HepG2 (cell line): ENCODE measurements around the gene SNRNP27. TPM values are rescaled to one million over a fixed set of nuclear protein-coding genes. Genes with fewer than 3 reads are reported as not detected.

Source experiments
- ATAC-seq: fragments of 200-7000 bp; cut with Tn5 transposase; 3 replicates; pipeline ENCODE4 v1.9.1; 2020; ENCODE audit warnings: mild to moderate bottlenecking, moderate library complexity
- BruUV-seq: library from RNA; stranded (reverse); fragments of 400-500 nt; replicated peaks from 2 replicates; lab custom pipeline; 2021; lab: Mats Ljungman, UMichigan
- CTCF ChIA-PET: fragments of 300-600 bp; formaldehyde crosslinking; extraction: SDS; loops from one replicate; lab custom pipeline; 2021; ENCODE audit warnings: low total read pairs, inconsistent platforms, low intra/inter-chr PET ratio; lab: Yijun Ruan, JAX
- POLR2A ChIA-PET: fragments of 350-600 bp; sonication (Branson Sonifier 250); formaldehyde crosslinking; loops from one replicate; lab custom pipeline; 2020; ENCODE audit warnings: antibody characterized with exemption, inconsistent platforms; lab: Yijun Ruan, JAX
- DNase-seq: peaks from one replicate; pipeline ENCODE4 v3.0.0-alpha.2; 2015; ENCODE audit warnings: low spot score
- FAIRE-seq: peaks from 3 replicates; lab custom pipeline; 2011; peaks lifted over from hg19 to GRCh38; lab: Jason Lieb, UNC
- H2AFZ ChIP-seq: one replicate; pipeline ENCODE4 v1.6.1; 2011; ENCODE audit warnings: low read length, inconsistent platforms
- H3K27ac ChIP-seq: fragments of 300-600 bp; 3 replicates; pipeline ENCODE4 v1.8.0; 2011; ENCODE audit warnings: mixed run types, mild to moderate bottlenecking, mixed read lengths, low read length, inconsistent platforms; ENCODE audit not compliant: insufficient read depth; ENCODE audit errors: extremely low read length
- H3K27me3 ChIP-seq, 2 experiments: fragments of 200-600 bp in 1 of 2; 2 replicates in 1 of 2; 3 replicates in 1 of 2; pipeline versions ENCODE4 v1.6.0 to v1.8.0; 2011; ENCODE audit warnings: low read length in 2 of 2, mild to moderate bottlenecking in 2 of 2, moderate library complexity in 2 of 2, inconsistent platforms in 1 of 2; ENCODE audit not compliant: insufficient read depth in 2 of 2, control insufficient read depth in 1 of 2
- H3K36me3 ChIP-seq, 2 experiments: fragments of 200-600 bp in 1 of 2; replicated peaks in 1 of 2; 2 replicates in 1 of 2; 3 replicates in 1 of 2; pipeline versions ENCODE4 v1.5.1 to v1.8.0; 2011; ENCODE audit warnings: low read length in 2 of 2, inconsistent platforms in 1 of 2; ENCODE audit not compliant: insufficient read depth in 2 of 2, control insufficient read depth in 1 of 2
- H3K4me1 ChIP-seq: 2 replicates; pipeline ENCODE4 v1.5.1; 2012; ENCODE audit warnings: low read length, inconsistent platforms; ENCODE audit not compliant: insufficient read depth
- H3K4me2 ChIP-seq: 2 replicates; pipeline ENCODE4 v1.6.0; 2011; ENCODE audit warnings: low read depth, low read length, inconsistent platforms
- H3K4me3 ChIP-seq, 3 experiments: fragments of 200-600 bp in 1 of 3; sonication (generic), shearing (Covaris generic) in 1 of 3; replicated peaks in 1 of 3; 2 replicates each; pipeline ENCODE4 v1.5.1; 2011 to 2016; ENCODE audit warnings: low read length in 3 of 3, inconsistent platforms in 2 of 3, low read depth in 2 of 3, mild to moderate bottlenecking in 2 of 3, control low read depth in 1 of 3, mixed read lengths in 1 of 3; ENCODE audit not compliant: insufficient read depth in 1 of 3
- H3K79me2 ChIP-seq: one replicate; pipeline ENCODE4 v1.6.1; 2011; ENCODE audit warnings: low read length, inconsistent platforms; ENCODE audit not compliant: insufficient read depth
- H3K9ac ChIP-seq: 2 replicates; pipeline ENCODE4 v1.6.0; 2011; ENCODE audit warnings: mild to moderate bottlenecking, low read depth, low read length, inconsistent platforms; ENCODE audit not compliant: insufficient read depth
- H3K9me3 ChIP-seq: 2 replicates; pipeline ENCODE4 v1.5.1; 2012; ENCODE audit warnings: mild to moderate bottlenecking, low read length
- H4K20me1 ChIP-seq: 2 replicates; pipeline ENCODE4 v1.6.0; 2011; ENCODE audit warnings: inconsistent platforms, mild to moderate bottlenecking, low read length, moderate library complexity; ENCODE audit not compliant: insufficient read depth
- ATF5 ChIP-seq: sonication (generic); formaldehyde crosslinking; IDR thresholded peaks from 2 replicates; pipeline ENCODE4 v1.4.0; 2020; ENCODE audit warnings: mild to moderate bottlenecking, low read depth, missing genetic modification reagents
- ATM ChIP-seq: fragments of 450-650 bp; IDR thresholded peaks from 2 replicates; pipeline ENCODE4 v1.7.1; 2017; ENCODE audit warnings: mild to moderate bottlenecking, borderline replicate concordance
- BATF2 ChIP-seq: sonication (generic); formaldehyde crosslinking; IDR thresholded peaks from 2 replicates; pipeline ENCODE4 v1.8.0; 2022; ENCODE audit warnings: mild to moderate bottlenecking, missing genetic modification reagents, moderate library complexity
- BCL6 ChIP-seq: IDR thresholded peaks from 2 replicates; pipeline ENCODE4 v1.6.1; 2016; ENCODE audit warnings: missing genetic modification reagents, missing compliant biosample characterization
- CEBPB ChIP-seq: IDR thresholded peaks from 2 replicates; pipeline ENCODE4 v1.6.1; 2011; ENCODE audit warnings: low read depth, low read length, improper control_type of control experiment, borderline replicate concordance
- CERS6 ChIP-seq: sonication (generic); formaldehyde crosslinking; IDR thresholded peaks from 2 replicates; pipeline ENCODE4 v1.5.0; 2020; ENCODE audit warnings: missing genetic modification reagents
- GATA4 ChIP-seq: sonication (generic); IDR thresholded peaks from 2 replicates; pipeline ENCODE4 v1.6.1; 2016; ENCODE audit warnings: antibody characterized with exemption, low read depth, borderline replicate concordance
- GLI4 ChIP-seq: sonication (generic); formaldehyde crosslinking; IDR thresholded peaks from 2 replicates; pipeline ENCODE4 v1.5.1; 2020; ENCODE audit warnings: missing genetic modification reagents, mild to moderate bottlenecking, moderate library complexity, borderline replicate concordance
- KDM3A ChIP-seq: IDR thresholded peaks from 2 replicates; pipeline ENCODE4 v1.6.1; 2018; ENCODE audit warnings: low read depth, missing compliant biosample characterization
- NFIC ChIP-seq: IDR thresholded peaks from 2 replicates; pipeline ENCODE4 v1.6.1; 2012; ENCODE audit warnings: mild to moderate bottlenecking, low read length, inconsistent platforms
- PAWR ChIP-seq: sonication (generic); formaldehyde crosslinking; IDR thresholded peaks from 2 replicates; pipeline ENCODE4 v1.4.0; 2020; ENCODE audit warnings: missing genetic modification reagents, mild to moderate bottlenecking, borderline replicate concordance
- SMC3 ChIP-seq: IDR thresholded peaks from 2 replicates; pipeline ENCODE4 v1.6.1; 2011; ENCODE audit warnings: low read length, improper control_type of control experiment
- SMYD3 ChIP-seq: sonication (generic); formaldehyde crosslinking; IDR thresholded peaks from 2 replicates; pipeline ENCODE4 v1.8.1; 2023; ENCODE audit warnings: mild to moderate bottlenecking, missing genetic modification reagents
- SP4 ChIP-seq: sonication (generic); formaldehyde crosslinking; IDR thresholded peaks from 2 replicates; pipeline ENCODE4 v1.8.1; 2023; ENCODE audit warnings: mild to moderate bottlenecking, missing genetic modification reagents
- TCF12 ChIP-seq, 2 experiments: fragments of 450-650 bp in 1 of 2; sonication (generic) in 1 of 2; formaldehyde crosslinking in 1 of 2; IDR thresholded peaks; 2 replicates each; pipeline versions ENCODE4 v1.6.1 to v1.8.0; 2017 to 2022; ENCODE audit warnings: antibody characterized with exemption in 1 of 2, mild to moderate bottlenecking in 1 of 2, missing genetic modification reagents in 1 of 2, moderate library complexity in 1 of 2
- ZC3H13 ChIP-seq: sonication (generic); formaldehyde crosslinking; IDR thresholded peaks from 2 replicates; pipeline ENCODE4 v1.8.1; 2023; ENCODE audit warnings: mild to moderate bottlenecking, missing genetic modification reagents, moderate library complexity
- ZFP36L2 ChIP-seq: sonication (generic); formaldehyde crosslinking; IDR thresholded peaks from 2 replicates; pipeline ENCODE4 v1.4.0; 2020; ENCODE audit warnings: missing genetic modification reagents
- ZMYM4 ChIP-seq: sonication (generic); formaldehyde crosslinking; IDR thresholded peaks from 2 replicates; pipeline ENCODE4 v1.8.1; 2023; ENCODE audit warnings: mild to moderate bottlenecking, missing genetic modification reagents
- ZNF263 ChIP-seq: sonication (generic); formaldehyde crosslinking; IDR thresholded peaks from 2 replicates; pipeline ENCODE4 v1.4.0; 2020; ENCODE audit warnings: missing genetic modification reagents
- ZNF34 ChIP-seq: sonication (generic); formaldehyde crosslinking; IDR thresholded peaks from 2 replicates; pipeline ENCODE4 v1.4.0; 2020; ENCODE audit warnings: mild to moderate bottlenecking, missing genetic modification reagents, borderline replicate concordance
- ZSCAN22 ChIP-seq: sonication (generic); formaldehyde crosslinking; IDR thresholded peaks from 2 replicates; pipeline ENCODE4 v1.4.0; 2020; ENCODE audit warnings: mild to moderate bottlenecking, missing genetic modification reagents
- WGBS: methylation state at CpG from one replicate; pipeline ENCODE4 v1.1.6; 2017; ENCODE audit warnings: low lambda C conversion rate; 5-methylcytosine and 5-hydroxymethylcytosine counted together
- in situ Hi-C: cut with HindIII; loops from 2 replicates; pipeline ENCODE4 v1.10.0; 2017; ENCODE audit warnings: low pct_unique_long_range_greater_than_20kb; ENCODE audit not compliant: extremely low pct_ligation_motif_present
- intact Hi-C: fragments of 100-400 bp; cut with micrococcal nuclease; formaldehyde crosslinking; loops from one replicate; pipeline ENCODE4 v1.10.0; 2022; ENCODE audit not compliant: unreplicated experiment
- polyA plus RNA-seq, 8 experiments: library from polyadenylated mRNA; depleted of rRNA in 3 of 8; stranded (reverse) in 7 of 8; unstranded in 1 of 8; fragments of >200 nt; fragmentation: Illumina TruSeq in 4 of 8; extraction: Trizol in 4 of 8; gene quantifications; 2 replicates each; pipeline versions ENCODE4 v1.2.1 to v1.2.3, GENCODE V29; 2011 to 2016; ENCODE audit warnings: low read depth in 4 of 8, missing spikeins in 1 of 8, mixed read lengths in 1 of 8; ENCODE audit not compliant: insufficient read depth in 1 of 8
- total RNA-seq, 5 experiments: library from RNA; depleted of rRNA; stranded (reverse); fragments of >200 nt; fragmentation: Illumina TruSeq; extraction: Trizol; gene quantifications; 2 replicates each; pipeline ENCODE4 v1.2.3, GENCODE V29; 2016; ENCODE audit warnings: low read depth in 1 of 5
- TF ChIP-seq, protein P1 (sequence below): sonication (generic); formaldehyde crosslinking; IDR thresholded peaks from 2 replicates; pipeline ENCODE4 v1.4.0; 2020; ENCODE audit warnings: missing genetic modification reagents, mild to moderate bottlenecking, borderline replicate concordance

Gene SNRNP27
- total and polyA plus RNA-seq, 2 of the 13 experiments (the other 11 are each of a cell fraction or from before 2014, with no cell fraction given): 49.8 to 54.6 TPM

DNA sequence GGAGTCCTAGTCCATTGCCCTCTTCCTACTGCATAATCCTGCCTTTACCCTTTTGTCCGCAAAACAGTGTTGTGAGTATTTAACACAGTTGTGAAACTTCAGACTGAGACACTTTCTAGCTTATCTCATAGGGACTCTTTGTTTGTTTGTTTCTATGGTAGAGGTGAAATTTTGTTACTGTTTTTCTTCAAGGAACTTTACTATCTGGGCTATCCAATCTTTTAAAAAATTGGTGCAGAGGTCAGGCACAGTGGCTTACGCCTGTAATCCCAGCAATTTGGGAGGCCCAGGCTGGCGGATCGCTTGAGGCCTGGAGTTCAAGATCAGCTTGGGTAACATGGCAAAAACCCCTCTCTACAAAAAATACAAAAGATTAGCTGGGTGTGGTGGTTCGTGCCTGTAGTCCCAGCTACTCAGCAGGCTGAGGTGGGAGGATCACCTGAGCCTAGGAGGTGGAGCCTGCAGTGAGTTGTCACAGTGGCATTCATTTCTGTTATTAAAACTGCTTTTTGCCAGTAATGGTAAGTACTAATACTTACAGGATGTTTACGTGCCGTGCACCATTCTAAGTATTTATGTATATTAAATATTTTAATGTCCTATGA, 45.5 kb upstream of the SNRNP27 start (continued):
- TF ChIP-seq CERS6 (CRISPR knock-in tag): no peak
- TF ChIP-seq CEBPB: no peak
- TF ChIP-seq ATM: no peak
- TF ChIP-seq ZFP36L2 (CRISPR knock-in tag): no peak
- no peak for TF ChIP-seq SP4 (CRISPR knock-in tag)
- no peak for TF ChIP-seq BATF2 (CRISPR knock-in tag)
- TF ChIP-seq, all 625 proteins: peak for 0

DNA sequence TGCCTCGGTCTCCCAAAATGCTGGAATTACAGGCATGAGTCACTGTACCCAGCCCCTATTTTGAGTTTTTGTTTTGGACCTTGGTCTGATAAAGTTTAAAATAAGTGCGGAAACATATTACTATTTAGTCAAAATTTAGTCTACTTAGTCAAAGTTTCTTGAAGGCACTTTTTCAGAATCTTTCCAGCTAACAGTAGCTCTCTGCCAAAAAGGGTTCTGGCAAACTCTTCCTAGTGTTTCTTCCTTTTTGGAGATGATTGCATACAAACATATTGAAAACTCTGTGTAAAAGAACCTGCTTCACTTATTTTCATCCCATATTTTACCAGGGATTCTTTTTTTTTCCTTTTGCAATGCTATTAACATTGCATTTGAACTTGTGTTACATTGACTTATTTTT, 35.5 kb upstream of the SNRNP27 start:
- TF ChIP-seq, protein P1, sequence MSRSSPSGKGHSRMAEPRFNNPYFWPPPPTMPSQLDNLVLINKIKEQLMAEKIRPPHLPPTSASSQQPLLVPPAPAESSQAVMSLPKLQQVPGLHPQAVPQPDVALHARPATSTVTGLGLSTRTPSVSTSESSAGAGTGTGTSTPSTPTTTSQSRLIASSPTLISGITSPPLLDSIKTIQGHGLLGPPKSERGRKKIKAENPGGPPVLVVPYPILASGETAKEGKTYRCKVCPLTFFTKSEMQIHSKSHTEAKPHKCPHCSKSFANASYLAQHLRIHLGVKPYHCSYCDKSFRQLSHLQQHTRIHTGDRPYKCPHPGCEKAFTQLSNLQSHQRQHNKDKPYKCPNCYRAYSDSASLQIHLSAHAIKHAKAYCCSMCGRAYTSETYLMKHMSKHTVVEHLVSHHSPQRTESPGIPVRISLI (CRISPR knock-in tag): no peak
- no peak for TF ChIP-seq SMYD3 (CRISPR knock-in tag)
- TF ChIP-seq ZSCAN22 (CRISPR knock-in tag): no peak
- no peak for TF ChIP-seq GLI4 (CRISPR knock-in tag)
- TF ChIP-seq BCL6 (CRISPR knock-in tag): no peak
- TF ChIP-seq SMC3: no peak
- TF ChIP-seq ZMYM4 (CRISPR knock-in tag): no peak
- no peak for TF ChIP-seq PAWR (CRISPR knock-in tag)
- TF ChIP-seq ATF5 (CRISPR knock-in tag): no peak
- TF ChIP-seq NFIC: no peak
- no peak for TF ChIP-seq ZNF34 (CRISPR knock-in tag)
- no peak for TF ChIP-seq GATA4
- TF ChIP-seq TCF12 (IDR thresholded peaks at IDR 0.05): no peak
- TF ChIP-seq TCF12 (CRISPR knock-in tag; IDR thresholded peaks at IDR 0.05): no peak
- no peak for TF ChIP-seq ZNF263
- TF ChIP-seq KDM3A: no peak
- TF ChIP-seq ZC3H13: no peak
- ChIA-PET POLR2A (no interaction called here), CTCF (no interaction called here)
- no peaks in the 10 kb centered on the region for H3K4me1 ChIP-seq
- in situ Hi-C loops: no loop called here
- H3K27me3 ChIP-seq: no peaks in the 10 kb centered on the region
- intact Hi-C loops: no loop called here
- H3K9ac ChIP-seq: no peak overlapping the region
- no peak for DNase-seq
- no peak overlapping the region for H3K4me3 ChIP-seq
- H2AFZ ChIP-seq: no peak overlapping the region
- H3K79me2 ChIP-seq: no peaks in the 10 kb centered on the region
- H3K27ac ChIP-seq: no peak overlapping the region
- WGBS: 96% methylated on average over 2 of the region's 2 CpGs
- H3K4me2 ChIP-seq: no peak overlapping the region
- no peak for FAIRE-seq
- no peaks in the 10 kb centered on the region for H4K20me1 ChIP-seq
- ATAC-seq: no peak
- peaks cover 4 to 40% of the 10 kb centered on the region in 2 experiments; a peak in 4 of 5 replicates for H3K36me3 ChIP-seq
- H3K9me3 ChIP-seq: no peaks in the 10 kb centered on the region
- BruUV-seq: no TSS peak
